K562 (cell line): ENCODE data around the gene GSTM1. TPM values are rescaled to one million over a fixed set of nuclear protein-coding genes. Genes with fewer than 3 reads are reported as not detected.

Source experiments
- ARID2 ChIP-seq: fragments of 450-650 bp; IDR thresholded peaks from 2 replicates; pipeline ENCODE4 v1.6.1; 2017; ENCODE audit warnings: antibody characterized with exemption, mild to moderate bottlenecking
- CC2D1A ChIP-seq: fragments of 450-650 bp; IDR thresholded peaks from 2 replicates; pipeline ENCODE4 v1.6.1; 2017; ENCODE audit warnings: mild to moderate bottlenecking
- CTCF ChIP-seq, 3 experiments: IDR thresholded peaks in 2 of 3; conservative IDR thresholded peaks in 1 of 3; 2 replicates each; pipeline ENCODE4 v1.5.1; 2011 to 2012; ENCODE audit warnings: low read length in 3 of 3, mild to moderate bottlenecking in 3 of 3, control low read depth in 2 of 3, improper control_type of control experiment in 1 of 3, inconsistent platforms in 1 of 3, low read depth in 1 of 3, mixed read lengths in 1 of 3, moderate library complexity in 1 of 3; ENCODE audit not compliant: insufficient read depth in 2 of 3
- HMBOX1 ChIP-seq: sonication (generic); IDR thresholded peaks from 2 replicates; pipeline ENCODE4 v1.6.1; 2016
- MGA ChIP-seq: fragments of 450-650 bp; IDR thresholded peaks from 2 replicates; pipeline ENCODE4 v1.6.1; 2016; ENCODE audit warnings: mild to moderate bottlenecking, moderate library complexity
- NFE2L1 ChIP-seq: fragments of 450-650 bp; IDR thresholded peaks from 2 replicates; pipeline ENCODE4 v1.6.1; 2016; ENCODE audit warnings: missing genetic modification characterization, low read depth, mild to moderate bottlenecking, missing compliant biosample characterization, moderate library complexity, borderline replicate concordance
- PREB ChIP-seq: sonication (generic); formaldehyde crosslinking; IDR thresholded peaks from 2 replicates; pipeline ENCODE4 v1.8.1; 2023; ENCODE audit warnings: mild to moderate bottlenecking, missing genetic modification reagents
- RAD21 ChIP-seq, 2 experiments: fragments of 250-450 bp in 1 of 2; fragments of 450-650 bp in 1 of 2; sonication (Bioruptor Pico) in 1 of 2; formaldehyde crosslinking in 1 of 2; IDR thresholded peaks in 1 of 2; conservative IDR thresholded peaks in 1 of 2; 2 replicates each; pipeline versions ENCODE4 v1.4.0 to v1.8.0; 2020 to 2022; ENCODE audit warnings: mild to moderate bottlenecking in 2 of 2, moderate library complexity in 1 of 2
- SP2 ChIP-seq: IDR thresholded peaks from 2 replicates; pipeline ENCODE4 v1.6.1; 2011; ENCODE audit warnings: mild to moderate bottlenecking, low read depth, low read length, moderate library complexity; ENCODE audit not compliant: poor library complexity, severe bottlenecking; ENCODE audit errors: extremely low read depth
- TRIM28 ChIP-seq: fragments of 450-650 bp; IDR thresholded peaks from 2 replicates; pipeline ENCODE4 v1.6.1; 2017
- polyA plus RNA-seq, 8 experiments: library from polyadenylated mRNA; depleted of rRNA in 4 of 8; stranded (reverse) in 5 of 8; unstranded in 3 of 8; fragments of >200 nt; fragmentation: Nextera tagmentation in 2 of 8; fragmentation: Illumina TruSeq in 1 of 8; extraction: Ambion mirVana in 2 of 8; extraction: Trizol in 1 of 8; gene quantifications; 2 replicates each; pipeline versions ENCODE4 v1.2.1 to v1.2.3, GENCODE V29; 2011 to 2014; ENCODE audit warnings: inconsistent platforms in 1 of 8, missing spikeins in 1 of 8
- total RNA-seq, 7 experiments: library from RNA; depleted of rRNA in 6 of 7; stranded (reverse); fragments of >200 nt in 6 of 7; fragmentation: Illumina TruSeq in 2 of 7; extraction: Trizol in 2 of 7; gene quantifications; 2 replicates each; pipeline versions ENCODE4 v1.2.1 to v1.2.3, GENCODE V29; 2011 to 2021; ENCODE audit warnings: low replicate concordance in 1 of 7

GSTM1 gene
- total and polyA plus RNA-seq, 9 of the 15 experiments (the other 6 are each of a cell fraction or from before 2014, with no cell fraction given), result not detected

- TF ChIP-seq NFE2L1 (no peak), PREB (CRISPR knock-in tag) (peak; percentile 82; the same call in 1 of the 2 replicates), CTCF (IDR thresholded peaks at IDR 0.05 in 2 of 3, conservative IDR thresholded peaks at IDR 0.05 in 1 of 3; ENCODE audit: insufficient read depth in 2 of 3, low read depth in 1 of 3, low read length in 3 of 3) (peak; percentile 96 to 97 (median 97)), SP2 (no peak), MGA (0 out of 2 replicates have a peak, but pooled peaks have one; percentile 13), CC2D1A (peak; percentile 73), RAD21 (CRISPR knock-in tag; conservative IDR thresholded peaks at IDR 0.05 in 1 of 2, IDR thresholded peaks at IDR 0.05 in 1 of 2) (peak; percentile 91 to 96), HMBOX1 (peak; percentile 57; the same call in 1 of the 2 replicates), ARID2 (no peak; the same call in none of the 2 replicates), TRIM28 (0 out of 2 replicates have a peak, but pooled peaks have one; percentile 39)
Measured at GRCh38 chr1:109643385-109644230, 44.0 kb upstream of the GSTM1 start (continued).
